ENCODE measurements around the gene ANXA10.

The ANXA10 gene

DNA sequence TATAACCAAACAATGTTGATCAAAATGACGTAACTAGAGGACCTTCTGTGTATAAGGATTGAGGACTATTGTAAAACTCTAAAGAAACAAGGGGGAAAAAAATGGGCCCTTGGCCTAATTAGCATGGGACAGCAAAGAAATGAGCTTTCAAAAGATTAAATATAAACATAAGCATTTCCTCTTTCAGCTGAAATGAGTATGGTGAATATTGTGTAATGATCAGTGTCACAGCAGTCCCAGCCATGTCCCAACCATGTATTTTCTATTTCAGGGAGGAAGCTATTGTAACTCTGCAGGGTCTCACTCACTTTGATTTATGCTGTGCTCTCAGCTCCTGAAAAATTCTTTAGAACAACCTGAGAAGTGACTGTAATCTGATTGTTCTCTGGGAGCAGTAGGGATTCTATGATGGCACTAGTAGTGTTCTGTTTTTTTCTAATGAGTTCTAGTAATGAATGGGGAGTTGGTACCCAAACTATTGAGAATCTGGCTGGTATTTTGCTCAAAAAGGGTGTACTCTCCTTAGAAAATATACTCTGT is 25.8 kb downstream of the ANXA10 start:
- H3K4me3 ChIP-seq (ENCODE audit: low read depth, low read length), result no peak overlapping the region
- peak; percentile 10 for DNase-seq (ENCODE audit: low read depth)
- TF ChIP-seq MYC (IDR thresholded peaks at IDR 0.05; ENCODE audit: low read depth, low read length) (no peak), POLR2A (IDR thresholded peaks at IDR 0.05; ENCODE audit: extremely low read depth, insufficient read length) (no peak)
- TF ChIP-seq, protein P1, sequence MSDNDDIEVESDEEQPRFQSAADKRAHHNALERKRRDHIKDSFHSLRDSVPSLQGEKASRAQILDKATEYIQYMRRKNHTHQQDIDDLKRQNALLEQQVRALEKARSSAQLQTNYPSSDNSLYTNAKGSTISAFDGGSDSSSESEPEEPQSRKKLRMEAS (IDR thresholded peaks at IDR 0.05; ENCODE audit: low read depth, low read length), result no peak
- TF ChIP-seq, protein P2, sequence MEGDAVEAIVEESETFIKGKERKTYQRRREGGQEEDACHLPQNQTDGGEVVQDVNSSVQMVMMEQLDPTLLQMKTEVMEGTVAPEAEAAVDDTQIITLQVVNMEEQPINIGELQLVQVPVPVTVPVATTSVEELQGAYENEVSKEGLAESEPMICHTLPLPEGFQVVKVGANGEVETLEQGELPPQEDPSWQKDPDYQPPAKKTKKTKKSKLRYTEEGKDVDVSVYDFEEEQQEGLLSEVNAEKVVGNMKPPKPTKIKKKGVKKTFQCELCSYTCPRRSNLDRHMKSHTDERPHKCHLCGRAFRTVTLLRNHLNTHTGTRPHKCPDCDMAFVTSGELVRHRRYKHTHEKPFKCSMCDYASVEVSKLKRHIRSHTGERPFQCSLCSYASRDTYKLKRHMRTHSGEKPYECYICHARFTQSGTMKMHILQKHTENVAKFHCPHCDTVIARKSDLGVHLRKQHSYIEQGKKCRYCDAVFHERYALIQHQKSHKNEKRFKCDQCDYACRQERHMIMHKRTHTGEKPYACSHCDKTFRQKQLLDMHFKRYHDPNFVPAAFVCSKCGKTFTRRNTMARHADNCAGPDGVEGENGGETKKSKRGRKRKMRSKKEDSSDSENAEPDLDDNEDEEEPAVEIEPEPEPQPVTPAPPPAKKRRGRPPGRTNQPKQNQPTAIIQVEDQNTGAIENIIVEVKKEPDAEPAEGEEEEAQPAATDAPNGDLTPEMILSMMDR (IDR thresholded peaks at IDR 0.05; ENCODE audit: low read depth, low read length), result no peak

DNA sequence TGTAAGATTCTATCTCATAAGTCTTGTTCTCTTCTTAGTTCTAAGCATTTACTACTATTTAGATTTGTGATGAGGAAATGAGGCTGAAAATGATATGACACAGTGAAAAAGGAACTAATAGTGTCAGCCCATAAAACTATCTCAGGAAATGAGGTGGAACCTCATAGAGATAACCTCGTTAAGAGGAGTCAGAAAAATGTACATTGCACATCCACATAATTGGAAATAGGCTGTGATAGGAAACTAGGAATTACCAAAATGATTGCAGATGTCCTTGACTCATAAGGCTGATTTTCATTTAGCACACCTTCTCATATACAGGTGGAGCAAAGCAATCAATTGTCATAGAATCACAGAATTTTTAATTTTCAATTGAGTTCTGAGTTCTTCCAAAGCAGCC is 26.8 kb downstream of the ANXA10 start:
- DNase-seq (ENCODE audit: low read depth), result no peak
- H3K4me3 ChIP-seq (ENCODE audit: low read depth, low read length), result no peak overlapping the region
- TF ChIP-seq, protein P2 (IDR thresholded peaks at IDR 0.05; ENCODE audit: low read depth, low read length), result no peak
- no peak for TF ChIP-seq MYC (IDR thresholded peaks at IDR 0.05; ENCODE audit: low read depth, low read length)
- TF ChIP-seq, protein P1 (IDR thresholded peaks at IDR 0.05; ENCODE audit: low read depth, low read length), result no peak
- no peak for TF ChIP-seq POLR2A (IDR thresholded peaks at IDR 0.05; ENCODE audit: extremely low read depth, insufficient read length)

GRCh38 chr4:168119890-168120289 is 27.6 kb downstream of the ANXA10 start:
- DNase-seq (ENCODE audit: low read depth), result no peak
- no peak overlapping the region for H3K4me3 ChIP-seq (ENCODE audit: low read depth, low read length)
- TF ChIP-seq POLR2A (IDR thresholded peaks at IDR 0.05; ENCODE audit: extremely low read depth, insufficient read length) (no peak), MYC (IDR thresholded peaks at IDR 0.05; ENCODE audit: low read depth, low read length) (no peak)
- TF ChIP-seq, protein P1 (IDR thresholded peaks at IDR 0.05; ENCODE audit: low read depth, low read length), result no peak
- TF ChIP-seq, protein P2 (IDR thresholded peaks at IDR 0.05; ENCODE audit: low read depth, low read length), result no peak

DNA sequence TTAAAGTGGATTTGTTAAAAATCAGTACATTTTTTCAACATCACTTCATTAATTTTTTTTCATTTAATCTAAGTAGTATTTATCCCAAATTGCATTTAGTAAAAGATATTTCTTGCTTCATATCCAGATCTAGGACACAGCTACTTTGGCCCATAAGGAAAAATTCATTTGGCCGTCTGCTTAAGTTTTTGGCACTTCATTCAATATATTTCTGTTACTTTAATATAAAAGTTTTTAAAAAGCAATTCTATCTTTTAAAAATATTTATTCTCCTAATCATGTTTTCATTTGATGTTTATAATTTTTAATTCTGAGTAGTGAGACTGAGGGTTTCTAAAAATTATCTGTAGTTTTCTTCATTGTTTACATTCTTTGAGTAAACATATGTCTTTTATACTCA is 28.5 kb downstream of the ANXA10 start:
- no peak for TF ChIP-seq POLR2A (IDR thresholded peaks at IDR 0.05; ENCODE audit: extremely low read depth, insufficient read length)
- TF ChIP-seq MYC (IDR thresholded peaks at IDR 0.05; ENCODE audit: low read depth, low read length), result no peak
- TF ChIP-seq, protein P2 (IDR thresholded peaks at IDR 0.05; ENCODE audit: low read depth, low read length), result no peak
- TF ChIP-seq, protein P1 (IDR thresholded peaks at IDR 0.05; ENCODE audit: low read depth, low read length), result no peak

DNA sequence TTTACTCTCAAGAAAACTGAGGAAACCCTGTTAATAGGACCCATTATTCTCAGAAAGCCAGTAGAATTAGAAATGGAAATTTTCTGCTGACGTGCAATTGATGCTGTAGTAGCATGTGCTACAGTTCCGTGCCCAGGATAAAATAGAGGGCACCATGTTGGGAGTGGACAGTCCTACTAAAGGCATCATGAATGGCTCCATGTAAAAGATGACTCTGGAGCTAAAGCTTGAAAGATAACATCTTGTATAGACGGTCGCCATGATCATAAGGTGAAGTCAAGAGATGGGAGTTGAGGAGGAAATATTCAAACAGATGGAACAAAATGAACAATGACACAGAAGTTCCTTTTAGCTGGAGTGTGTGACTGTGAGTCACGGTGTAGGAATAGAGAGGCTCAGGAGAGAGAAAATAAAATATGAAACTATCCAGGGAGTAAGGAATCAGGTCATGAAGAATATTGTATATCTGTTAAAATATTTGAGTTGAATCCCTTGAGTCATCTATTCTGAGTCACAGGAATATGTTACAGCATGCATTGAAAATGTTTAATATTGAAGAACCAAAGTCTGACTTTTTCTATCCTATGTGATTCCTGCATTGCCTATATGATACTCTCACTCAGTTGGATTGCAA is 31.8 kb downstream of the ANXA10 start:
- TF ChIP-seq, protein P1 (IDR thresholded peaks at IDR 0.05; ENCODE audit: low read depth, low read length), result no peak
- TF ChIP-seq, protein P2 (IDR thresholded peaks at IDR 0.05; ENCODE audit: low read depth, low read length), result no peak
- TF ChIP-seq POLR2A (IDR thresholded peaks at IDR 0.05; ENCODE audit: extremely low read depth, insufficient read length) (no peak), MYC (IDR thresholded peaks at IDR 0.05; ENCODE audit: low read depth, low read length) (no peak)
- H3K4me3 ChIP-seq (ENCODE audit: low read depth, low read length), result no peak overlapping the region
- DNase-seq (ENCODE audit: low read depth), result no peak

More for the DNA sequence above, 28.5 kb downstream of the ANXA10 start:
- no peak overlapping the region for H3K4me3 ChIP-seq (ENCODE audit: low read depth, low read length)
- no peak for DNase-seq (ENCODE audit: low read depth)

Data from NB4 (cell line).